Gastroesophageal sphincter (tissue), 4 donors: Measurements from ENCODE around the gene B9D2. TPM values are rescaled to one million over a fixed set of nuclear protein-coding genes. Genes with fewer than 3 reads are reported as not detected.

Experiments used
- ATAC-seq: fragments of 150-250 bp; one replicate; pipeline ENCODE4 v1.9.1; 2016; ENCODE audit warnings: mild to moderate bottlenecking, moderate library complexity
- H3K27ac ChIP-seq, 4 donors: fragments of 200-600 bp; sonication (generic) in 3 of 4; 1 replicate in 3 of 4; 2 replicates in 1 of 4; pipeline ENCODE4 v1.5.1; 2016 to 2019
- H3K27me3 ChIP-seq: fragments of 200-600 bp; sonication (generic); one replicate; pipeline ENCODE4 v1.5.1; 2019
- H3K36me3 ChIP-seq, 2 donors: fragments of 200-600 bp; sonication (generic); one replicate each; pipeline ENCODE4 v1.5.1; 2019; ENCODE audit warnings: control low read depth in 1 of 2
- H3K4me1 ChIP-seq, 3 donors: fragments of 200-600 bp; sonication (generic); 1 replicate in 2 of 3; 2 replicates in 1 of 3; pipeline ENCODE4 v1.5.1; 2016 to 2019; ENCODE audit warnings: control low read depth in 2 of 3
- H3K4me3 ChIP-seq, 2 donors: fragments of 200-600 bp; sonication (generic); one replicate each; pipeline ENCODE4 v1.5.1; 2019; ENCODE audit warnings: mild to moderate bottlenecking in 1 of 2, moderate library complexity in 1 of 2
- H3K9me3 ChIP-seq, 3 donors: fragments of 200-600 bp; sonication (generic); one replicate each; pipeline ENCODE4 v1.5.1; 2017 to 2019; ENCODE audit warnings: control low read depth in 2 of 3
- CTCF ChIP-seq, 4 experiments: fragments of 200-600 bp in 2 of 4; fragments of 450-650 bp in 2 of 4; sonication (generic) in 1 of 4; IDR thresholded peaks; one replicate each; pipeline ENCODE4 v1.5.1; 2017 to 2019; ENCODE audit warnings: antibody characterized with exemption in 4 of 4, mild to moderate bottlenecking in 2 of 4, moderate library complexity in 2 of 4
- EP300 ChIP-seq: sonication (generic); formaldehyde crosslinking; IDR thresholded peaks from one replicate; pipeline ENCODE4 v1.6.1; 2017; ENCODE audit warnings: antibody characterized with exemption, mild to moderate bottlenecking
- POLR2A ChIP-seq, 2 donors: fragments of 450-650 bp; IDR thresholded peaks; one replicate each; pipeline ENCODE4 v1.6.1; 2017; ENCODE audit warnings: antibody characterized with exemption in 2 of 2, mild to moderate bottlenecking in 2 of 2, moderate library complexity in 1 of 2
- POLR2AphosphoS5 ChIP-seq: sonication (generic); formaldehyde crosslinking; IDR thresholded peaks from one replicate; pipeline ENCODE4 v1.6.1; 2017; ENCODE audit warnings: antibody characterized with exemption
- WGBS, 2 donors: methylation state at CpG; one replicate each; pipeline ENCODE4 v1.1.5; 2018; ENCODE audit warnings: low coverage in 1 of 2; 5-methylcytosine and 5-hydroxymethylcytosine counted together
- total RNA-seq, 4 donors: library from RNA; depleted of rRNA; stranded (reverse); fragments of >200 nt; gene quantifications; one replicate each; pipeline ENCODE4 v1.1.0, GENCODE V29; 2016

B9D2 gene
- total RNA-seq, 4 donors from 2014 or later, result 5.2 to 10.1 (median 6.7) TPM

- Histone ChIP-seq H3K27ac (no peak overlapping the region), H3K4me1 (peaks cover 0 to 84% (median 4%) of the 10 kb centered on the region in 3 donors), H3K4me3 (no peak overlapping the region), H3K36me3 (peaks cover 0 to 40% of the 10 kb centered on the region in 2 donors), H3K9me3 (no peaks in the 10 kb centered on the region), H3K27me3 (no peaks in the 10 kb centered on the region)
- no peak for ATAC-seq
- WGBS, 2 donors, result 83% methylated on average over 1 of the region's 6 CpGs; no CpG with 5 or more reads in 1 of the 2 donors
- TF ChIP-seq POLR2A (IDR thresholded peaks at IDR 0.05), result no peak
- no peak for TF ChIP-seq POLR2AphosphoS5
- TF ChIP-seq EP300, result no peak
- TF ChIP-seq CTCF (IDR thresholded peaks at IDR 0.05), result no peak
Observed at GRCh38 chr19:41405776-41406175, 41.8 kb upstream of the B9D2 start.

GRCh38 chr19:41403181-41403970 lies 39.4 kb upstream of the B9D2 start:
- Histone ChIP-seq H3K27ac (no peak overlapping the region), H3K36me3 (peaks cover 0 to 40% of the 10 kb centered on the region in 2 donors), H3K4me1 (peaks cover 3 to 82% (median 4%) of the 10 kb centered on the region in 3 donors), H3K4me3 (no peak overlapping the region), H3K27me3 (no peaks in the 10 kb centered on the region), H3K9me3 (no peaks in the 10 kb centered on the region)
- TF ChIP-seq EP300 (no peak), CTCF (IDR thresholded peaks at IDR 0.05) (no peak), POLR2AphosphoS5 (no peak), POLR2A (IDR thresholded peaks at IDR 0.05) (no peak)
- ATAC-seq, result no peak
- WGBS, 2 donors, result 57 to 95% methylated on average over 4 to 7 of the region's 12 CpGs

GRCh38 chr19:41402010-41402409 lies 38.1 kb upstream of the B9D2 start:
- 73 to 80% methylated on average over 3 of the region's 3 CpGs for WGBS, 2 donors
- Histone ChIP-seq H3K4me3 (no peak overlapping the region), H3K4me1 (peaks cover 4 to 83% (median 5%) of the 10 kb centered on the region in 3 donors), H3K9me3 (no peaks in the 10 kb centered on the region), H3K36me3 (peaks cover 0 to 40% of the 10 kb centered on the region in 2 donors), H3K27ac (no peak overlapping the region), H3K27me3 (no peaks in the 10 kb centered on the region)
- ATAC-seq, result no peak
- no peak for TF ChIP-seq POLR2AphosphoS5
- no peak for TF ChIP-seq CTCF (IDR thresholded peaks at IDR 0.05)
- no peak for TF ChIP-seq POLR2A (IDR thresholded peaks at IDR 0.05)
- no peak for TF ChIP-seq EP300

- 42 to 63% methylated on average over 2 of the region's 4 CpGs for WGBS, 2 donors
- ATAC-seq, result no peak
- Histone ChIP-seq H3K4me1 (peaks cover 4 to 83% (median 10%) of the 10 kb centered on the region in 3 donors), H3K36me3 (peaks cover 0 to 40% of the 10 kb centered on the region in 2 donors), H3K4me3 (no peak overlapping the region), H3K27ac (peak overlapping the region in 1 of 4 donors; percentile 23), H3K9me3 (no peaks in the 10 kb centered on the region), H3K27me3 (no peaks in the 10 kb centered on the region)
- TF ChIP-seq POLR2AphosphoS5 (no peak), POLR2A (IDR thresholded peaks at IDR 0.05) (no peak), EP300 (no peak), CTCF (IDR thresholded peaks at IDR 0.05) (no peak)
Observed at GRCh38 chr19:41401483-41401882, 37.5 kb upstream of the B9D2 start.

GRCh38 chr19:41399525-41399924 lies 35.6 kb upstream of the B9D2 start:
- H3K27me3 ChIP-seq, result no peaks in the 10 kb centered on the region
- H3K4me1 ChIP-seq, result peaks cover 4 to 80% (median 11%) of the 10 kb centered on the region in 3 donors
- TF ChIP-seq POLR2A (IDR thresholded peaks at IDR 0.05) (no peak), CTCF (IDR thresholded peaks at IDR 0.05) (no peak), EP300 (no peak), POLR2AphosphoS5 (no peak)
- H3K9me3 ChIP-seq, result no peaks in the 10 kb centered on the region
- 83 to 100% methylated on average over 1 of the region's 2 CpGs for WGBS, 2 donors
- no peak overlapping the region for H3K4me3 ChIP-seq
- no peak for ATAC-seq
- H3K36me3 ChIP-seq, result peaks cover 0 to 30% of the 10 kb centered on the region in 2 donors
- no peak overlapping the region for H3K27ac ChIP-seq
